GM11168 (cell line): Measurements from ENCODE around the gene PSMD13.
"Not testable (repeated sequence)": the region's sequence is repeated elsewhere in the genome, so short reads cannot be mapped to it uniquely, and the experiment has no call there.

Source experiments
- in situ Hi-C: fragments of 300-500 bp; cut with MboI; formaldehyde crosslinking; loops from one replicate; pipeline ENCODE4 v1.12.0; 2022; ENCODE audit warnings: low sequenced_read_pairs; ENCODE audit not compliant: unreplicated experiment

PSMD13 gene

GRCh38 chr11:214083-214482 lies 22.7 kb upstream of the PSMD13 start:
- in situ Hi-C loops, result loop anchor here (10.0 kb wide), 1 partner anchor 551 kb away; no protein-coding TSS in a partner anchor

GRCh38 chr11:215581-216037 lies 21.2 kb upstream of the PSMD13 start:
- in situ Hi-C loops, result loop anchor here (10.0 kb wide), 1 partner anchor 549 kb away; no protein-coding TSS in a partner anchor

GRCh38 chr11:216081-216974 lies 20.4 kb upstream of the PSMD13 start:
- in situ Hi-C loops, result loop anchor here (10.0 kb wide), 1 partner anchor 548 kb away; no protein-coding TSS in a partner anchor

GRCh38 chr11:217704-218103 lies 19.1 kb upstream of the PSMD13 start:
- in situ Hi-C loops, result loop anchor here (10.0 kb wide), 1 partner anchor 547 kb away; no protein-coding TSS in a partner anchor

GRCh38 chr11:218815-219593 lies 17.8 kb upstream of the PSMD13 start:
- in situ Hi-C loops, result loop anchor here (10.0 kb wide), 1 partner anchor 546 kb away; no protein-coding TSS in a partner anchor

GRCh38 chr11:220641-221215 lies 16.0 kb upstream of the PSMD13 start:
- in situ Hi-C loops, result not testable (repeated sequence)

GRCh38 chr11:221539-221938 lies 15.2 kb upstream of the PSMD13 start:
- in situ Hi-C loops, result no loop called here

- in situ Hi-C loops, result no loop called here
These were observed 14.6 kb upstream of the PSMD13 start for GRCh38 chr11:221998-222789.

GRCh38 chr11:223026-223789 lies 13.6 kb upstream of the PSMD13 start:
- in situ Hi-C loops, result no loop called here

- in situ Hi-C loops, result no loop called here
These were observed 12.9 kb upstream of the PSMD13 start for GRCh38 chr11:223884-224283.

- in situ Hi-C loops, result no loop called here
These were observed 12.4 kb upstream of the PSMD13 start for GRCh38 chr11:224424-224823.

- in situ Hi-C loops, result no loop called here
These were observed 10.9 kb upstream of the PSMD13 start for GRCh38 chr11:225734-226453.

- in situ Hi-C loops, result no loop called here
These were observed 8.9 kb upstream of the PSMD13 start for GRCh38 chr11:227824-228379.

GRCh38 chr11:230431-230830 lies 6.3 kb upstream of the PSMD13 start:
- in situ Hi-C loops, result no loop called here

- in situ Hi-C loops, result no loop called here
These were observed 3.8 kb upstream of the PSMD13 start for GRCh38 chr11:232783-233565.

- in situ Hi-C loops, result no loop called here
These were observed 1.6 kb upstream of the PSMD13 start for GRCh38 chr11:235180-235579.

- in situ Hi-C loops, result no loop called here
These were observed 1.2 kb upstream of the PSMD13 start for GRCh38 chr11:235609-235996.
